ENCODE results near the gene PTPN14.

GRCh38 chr1:214444182-214444939 lies 107.0 kb downstream of the PTPN14 start:
- TF ChIP-seq, protein P1, sequence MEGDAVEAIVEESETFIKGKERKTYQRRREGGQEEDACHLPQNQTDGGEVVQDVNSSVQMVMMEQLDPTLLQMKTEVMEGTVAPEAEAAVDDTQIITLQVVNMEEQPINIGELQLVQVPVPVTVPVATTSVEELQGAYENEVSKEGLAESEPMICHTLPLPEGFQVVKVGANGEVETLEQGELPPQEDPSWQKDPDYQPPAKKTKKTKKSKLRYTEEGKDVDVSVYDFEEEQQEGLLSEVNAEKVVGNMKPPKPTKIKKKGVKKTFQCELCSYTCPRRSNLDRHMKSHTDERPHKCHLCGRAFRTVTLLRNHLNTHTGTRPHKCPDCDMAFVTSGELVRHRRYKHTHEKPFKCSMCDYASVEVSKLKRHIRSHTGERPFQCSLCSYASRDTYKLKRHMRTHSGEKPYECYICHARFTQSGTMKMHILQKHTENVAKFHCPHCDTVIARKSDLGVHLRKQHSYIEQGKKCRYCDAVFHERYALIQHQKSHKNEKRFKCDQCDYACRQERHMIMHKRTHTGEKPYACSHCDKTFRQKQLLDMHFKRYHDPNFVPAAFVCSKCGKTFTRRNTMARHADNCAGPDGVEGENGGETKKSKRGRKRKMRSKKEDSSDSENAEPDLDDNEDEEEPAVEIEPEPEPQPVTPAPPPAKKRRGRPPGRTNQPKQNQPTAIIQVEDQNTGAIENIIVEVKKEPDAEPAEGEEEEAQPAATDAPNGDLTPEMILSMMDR (conservative IDR thresholded peaks at IDR 0.05 in 1 of 2, IDR thresholded peaks at IDR 0.05 in 1 of 2; ENCODE audit: extremely low read depth in 1 of 2, insufficient read depth in 1 of 2, low read depth in 1 of 2, low read length in 2 of 2) = no peak
- TF ChIP-seq EZH2 (IDR thresholded peaks at IDR 0.05; ENCODE audit: borderline replicate concordance, low read length) = no peak
